ENCODE measurements around the gene CACNA1C.
A peak's percentile ranks its signal among the peaks of the same experiment; 100 is the strongest.

CACNA1C gene

DNA sequence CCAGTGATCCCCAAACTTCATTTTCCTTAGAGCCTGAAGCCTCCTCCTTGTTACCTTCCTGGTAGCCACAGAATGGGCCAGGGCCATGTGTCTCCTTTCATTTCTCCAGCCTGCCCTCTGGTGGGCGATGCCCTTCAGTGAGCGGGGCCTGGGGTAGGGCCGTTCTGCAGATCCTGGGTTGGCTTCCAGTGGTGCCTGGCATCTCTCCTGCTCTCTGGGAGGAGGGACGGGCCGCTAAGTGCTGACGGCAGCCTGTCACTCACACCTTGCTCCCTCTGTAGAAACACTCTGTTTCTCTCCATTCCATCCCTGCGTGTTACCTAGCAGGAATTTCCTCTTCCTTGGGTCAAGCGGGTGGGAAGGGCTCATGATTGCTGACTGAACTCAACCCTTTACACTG, 232.1 kb downstream of the CACNA1C start:
- DNase-seq, result peak; percentile 70

DNA sequence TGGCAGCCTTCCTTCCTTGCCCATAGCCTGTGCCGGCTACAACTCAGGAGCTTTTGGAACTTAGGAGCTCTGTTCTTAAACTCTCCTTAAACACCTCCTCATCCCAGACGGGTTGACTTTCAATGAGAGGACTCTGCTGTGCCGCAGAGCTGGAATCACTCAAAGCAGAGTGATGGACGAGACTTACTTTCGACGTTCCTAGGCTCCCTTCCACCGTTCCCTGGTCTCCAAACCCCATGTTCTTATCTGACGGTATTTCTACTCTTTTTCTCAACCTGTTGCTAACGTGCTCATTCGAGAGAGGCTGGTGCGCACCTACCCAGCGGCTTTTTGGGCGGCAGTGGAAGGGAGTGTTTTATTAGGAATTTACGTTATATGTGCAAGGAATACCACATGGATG, 232.7 kb downstream of the CACNA1C start:
- DNase-seq, result no peak

DNA sequence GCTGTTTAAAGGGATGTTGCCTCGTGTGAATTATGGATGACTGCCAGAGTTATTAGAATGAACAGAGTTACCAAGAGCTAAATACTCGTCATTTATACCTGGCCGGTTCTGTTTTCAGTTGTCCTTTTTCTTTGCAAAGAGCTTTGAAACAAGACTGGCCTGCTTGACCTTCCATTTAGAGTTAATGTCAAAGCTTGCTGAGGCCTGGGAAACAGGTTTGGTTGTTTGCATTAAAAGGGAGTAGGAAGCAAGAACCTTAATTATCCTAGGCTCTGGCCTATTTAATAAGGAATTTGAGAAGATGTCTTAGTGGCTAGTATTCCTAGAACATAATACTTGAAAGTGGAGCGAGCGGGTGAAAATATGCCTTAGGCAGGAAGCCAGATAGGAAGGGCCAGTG, 233.3 kb downstream of the CACNA1C start:
- no peak for DNase-seq

DNA sequence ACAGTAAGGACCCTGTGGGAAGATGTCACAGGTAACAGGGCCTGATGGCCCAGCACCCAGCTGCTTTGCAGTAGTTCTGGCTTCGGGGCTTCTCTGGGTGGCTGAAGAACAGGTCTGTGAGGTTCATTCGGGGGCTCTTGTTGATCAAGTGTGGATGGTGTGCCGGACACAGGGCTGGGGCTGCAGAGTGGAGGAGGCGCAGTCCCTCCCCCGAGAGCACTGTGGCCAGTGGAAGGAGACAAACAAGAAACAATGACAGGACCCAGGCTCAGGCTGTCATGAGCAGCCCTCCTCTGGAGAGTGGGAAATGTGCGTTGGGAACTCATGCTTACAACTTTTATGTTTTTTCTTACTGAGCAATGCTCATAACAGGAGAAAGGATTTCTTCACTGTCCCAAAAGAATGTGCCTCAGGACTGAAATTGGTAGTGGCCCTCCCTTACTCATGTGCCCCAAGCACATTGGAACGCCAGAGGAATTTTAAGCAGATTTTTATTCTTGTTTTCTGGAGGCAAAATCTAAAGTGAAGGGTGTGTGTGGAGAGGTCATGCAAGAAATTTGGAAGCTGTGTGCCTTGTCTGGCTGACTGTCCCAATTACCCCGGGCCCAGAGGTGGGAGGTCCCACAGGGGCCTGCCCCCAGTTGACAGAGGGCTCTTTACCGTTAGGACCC, 233.8 kb downstream of the CACNA1C start:
- no peak for DNase-seq

DNA sequence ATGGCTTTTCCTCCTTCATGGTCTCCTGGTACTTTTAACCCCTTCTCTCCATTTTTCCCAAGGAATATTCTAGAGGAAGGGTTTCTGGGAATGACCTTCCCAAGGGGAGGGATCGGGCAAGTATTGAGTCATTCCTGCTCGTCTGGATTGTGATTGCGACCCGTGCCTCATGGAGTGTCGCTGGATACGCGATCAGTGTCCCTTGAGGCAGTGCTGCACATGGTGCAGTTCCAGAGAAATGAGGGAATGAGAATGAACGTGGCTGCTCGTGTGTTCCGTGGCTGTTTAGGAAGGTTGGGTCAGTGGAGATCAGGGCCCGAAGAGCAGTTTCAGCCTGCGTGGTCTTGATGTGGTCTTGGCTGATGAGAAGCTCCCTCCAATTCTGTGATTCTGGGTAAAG, 234.4 kb downstream of the CACNA1C start:
- DNase-seq, result no peak

DNA sequence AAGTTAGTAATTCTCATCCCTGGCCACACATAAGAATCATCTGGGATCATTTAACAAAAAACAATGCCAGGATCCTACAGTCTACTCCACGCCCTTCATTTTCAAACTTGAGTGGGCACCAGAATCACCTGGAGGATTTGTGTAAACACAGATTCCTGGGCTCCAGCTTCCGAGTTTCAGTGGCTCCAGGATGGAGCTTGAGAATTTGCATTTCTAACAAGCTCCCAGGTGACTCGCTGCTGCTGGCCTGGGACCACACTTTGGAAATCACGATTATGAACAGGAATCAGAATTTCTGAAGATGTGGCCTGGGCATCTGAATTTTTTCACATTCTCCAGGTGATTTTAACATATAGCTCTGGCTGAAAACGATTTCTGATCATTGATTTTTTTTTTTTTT, 234.8 kb downstream of the CACNA1C start:
- DNase-seq, result no peak

DNA sequence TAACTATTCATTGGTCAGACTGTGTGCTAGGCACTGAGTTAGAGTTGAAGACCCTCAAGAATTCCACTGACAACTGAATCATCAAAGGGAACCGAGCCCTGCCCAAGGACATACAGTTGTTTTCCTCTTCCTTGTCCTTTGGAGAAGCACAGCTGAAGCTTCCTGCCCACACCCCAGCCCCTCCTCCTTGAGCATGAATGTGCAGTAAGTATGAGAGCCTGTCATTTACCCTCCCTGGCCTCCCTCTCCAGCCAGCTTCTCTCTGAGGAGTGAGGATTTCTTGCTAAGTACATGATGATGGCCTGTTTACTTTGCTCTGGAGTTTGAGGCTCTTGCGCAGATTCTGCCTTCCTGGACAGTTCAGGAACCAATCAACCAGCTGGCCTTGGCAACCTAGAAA, 235.2 kb downstream of the CACNA1C start:
- no peak for DNase-seq

DNA sequence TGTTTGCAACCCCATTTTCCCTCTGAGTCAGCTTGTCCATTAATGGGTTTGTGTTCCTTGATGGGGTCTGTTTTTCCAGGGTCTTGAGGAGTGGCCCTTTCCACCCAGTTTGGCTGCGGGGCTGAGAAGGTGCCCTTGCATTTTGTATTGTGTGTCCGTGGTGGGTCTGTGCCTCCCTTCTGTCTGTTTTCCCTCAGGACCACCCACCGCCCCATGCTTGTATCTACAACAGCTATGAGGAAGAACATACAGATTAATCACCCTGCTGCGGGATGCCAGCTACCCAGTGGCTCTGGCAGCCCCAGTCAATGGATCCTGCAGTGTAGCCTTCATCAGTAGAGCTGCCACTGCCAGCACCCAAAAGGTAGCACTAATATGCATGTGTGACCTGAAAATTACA, 235.7 kb downstream of the CACNA1C start:
- DNase-seq, result no peak

DNA sequence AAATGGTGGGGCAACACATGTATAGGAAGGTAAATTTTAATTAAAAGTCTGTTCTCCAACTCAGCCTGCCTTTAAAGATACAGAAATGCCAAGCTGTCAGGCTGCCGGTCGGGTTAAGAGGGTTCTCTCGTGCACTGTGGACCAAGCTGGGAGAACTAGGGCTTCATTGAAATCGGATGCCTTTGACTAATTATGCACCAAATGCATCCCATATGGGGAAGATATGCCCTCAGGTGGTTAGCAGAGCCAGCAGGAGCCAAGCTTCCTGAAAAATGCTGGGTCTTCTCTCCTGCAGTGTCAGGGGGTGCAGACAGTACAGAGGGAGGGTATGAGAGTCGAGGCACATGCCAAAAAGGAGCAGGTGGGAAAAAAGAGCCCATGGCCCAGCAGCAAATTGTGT, 236.1 kb downstream of the CACNA1C start:
- no peak for DNase-seq

DNA sequence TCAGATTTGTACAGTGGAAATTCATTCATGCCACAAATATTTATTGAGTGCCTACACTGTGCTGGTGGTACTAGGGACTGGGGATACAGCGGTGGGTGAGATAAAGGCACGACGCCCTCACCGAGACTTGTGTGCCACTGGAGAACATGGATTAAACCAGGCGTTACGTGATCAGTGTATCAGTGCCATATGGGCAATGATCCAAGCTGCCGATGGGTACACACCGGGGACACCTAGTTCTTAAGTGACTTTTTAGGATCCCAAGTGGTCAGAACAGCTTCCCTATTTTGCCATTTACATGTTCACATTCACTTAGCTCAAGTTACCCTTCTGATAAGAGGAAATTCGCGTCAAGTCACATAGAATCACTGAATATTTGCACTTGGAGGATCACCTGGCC, 236.7 kb downstream of the CACNA1C start:
- DNase-seq, result no peak

DNA sequence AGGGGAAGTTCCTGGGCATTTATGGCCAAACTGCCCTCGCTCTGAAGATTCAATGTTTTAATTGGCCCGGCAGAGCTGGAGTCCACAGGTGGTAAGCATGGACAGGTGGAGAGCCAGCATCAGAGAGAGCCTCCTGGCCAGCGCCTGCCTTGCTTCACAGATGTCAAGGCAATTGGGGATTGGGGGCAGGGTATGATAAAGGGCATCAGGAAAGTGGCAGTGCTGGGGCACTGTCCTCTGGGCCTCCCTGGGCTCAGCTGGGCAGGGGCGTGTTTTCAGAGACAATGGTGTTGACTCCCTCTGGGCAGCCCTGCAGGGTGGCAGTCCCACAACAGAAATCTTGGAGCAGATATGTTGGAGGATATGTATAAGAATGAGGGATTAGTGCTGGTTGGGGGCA, 237.3 kb downstream of the CACNA1C start:
- DNase-seq, result no peak

DNA sequence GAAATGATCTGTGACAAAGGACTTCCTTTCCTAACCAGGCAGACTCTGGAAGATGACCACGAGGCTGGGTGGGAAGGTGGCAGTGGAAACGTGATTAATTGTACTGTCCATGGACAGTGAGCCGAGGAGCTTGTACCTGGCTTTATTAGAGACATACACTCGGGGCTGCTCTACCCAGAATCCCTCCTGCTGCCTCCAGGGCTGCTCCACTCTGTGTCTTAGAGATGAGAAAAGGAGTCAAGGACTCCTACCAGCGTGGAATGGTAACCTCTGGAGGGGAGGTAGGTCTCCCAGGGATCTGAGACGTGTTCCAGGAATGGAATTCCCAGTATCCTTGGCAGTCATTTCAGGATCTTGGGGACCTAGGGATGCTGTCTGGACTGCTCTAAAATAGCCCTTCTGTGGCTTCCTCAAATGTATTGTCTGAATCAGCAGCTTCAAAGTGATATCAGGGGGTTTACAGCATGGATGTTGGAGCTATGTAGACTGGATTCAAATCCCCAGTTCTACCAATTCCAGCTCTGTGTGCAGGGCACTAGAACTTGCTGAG, 237.8 kb downstream of the CACNA1C start:
- DNase-seq, result no peak

DNA sequence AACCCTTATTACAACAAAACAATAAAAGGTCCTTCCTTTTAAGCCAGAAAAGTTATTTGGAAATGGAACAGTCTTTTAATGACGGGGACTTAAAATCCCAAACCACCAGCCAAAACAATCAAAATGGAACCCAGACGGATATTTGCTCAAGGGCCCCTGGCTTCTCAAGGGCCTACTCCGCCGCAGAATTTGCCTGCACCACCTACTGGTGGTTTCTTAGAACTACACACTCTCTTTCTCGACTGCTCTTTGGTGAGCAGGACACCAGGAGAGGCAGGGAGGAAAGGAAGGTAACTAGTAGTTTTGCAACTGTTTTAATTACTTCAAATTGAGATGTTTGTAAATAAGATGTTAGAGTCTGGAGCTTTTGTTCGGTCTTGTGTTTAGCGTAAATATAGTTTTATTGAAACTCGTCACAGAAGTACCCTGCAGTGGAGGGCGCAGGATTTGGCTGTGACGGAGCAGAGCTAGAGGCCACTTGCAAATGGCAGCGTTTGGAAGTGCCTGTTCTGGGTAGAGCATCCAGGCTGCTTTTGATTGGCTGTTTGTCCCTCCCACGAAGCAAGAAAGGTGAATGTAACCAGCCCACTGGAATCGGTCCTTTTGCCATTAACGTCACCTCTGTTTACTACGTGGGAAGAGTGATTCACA, 238.5 kb downstream of the CACNA1C start:
- DNase-seq, result peak; percentile 83

DNA sequence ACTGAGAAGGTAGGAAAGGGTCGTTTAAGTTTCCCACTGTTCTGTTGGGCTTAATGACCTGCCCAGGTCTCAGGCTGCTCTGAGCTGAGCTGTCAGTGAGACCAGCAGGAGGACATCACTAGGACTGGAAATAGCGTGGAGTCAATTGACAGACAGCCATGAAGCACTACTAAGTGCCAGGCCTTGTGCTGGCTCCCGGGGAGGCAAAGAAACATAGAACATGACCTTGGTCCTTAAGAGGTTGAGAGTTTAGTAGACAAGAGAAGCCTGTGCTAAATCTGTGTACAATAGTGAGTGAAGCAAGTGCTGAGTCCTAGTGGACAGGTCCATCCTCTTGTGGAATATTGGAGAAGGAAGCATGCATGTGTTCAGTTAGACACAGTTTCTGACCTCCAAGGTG, 239.2 kb downstream of the CACNA1C start:
- no peak for DNase-seq

DNA sequence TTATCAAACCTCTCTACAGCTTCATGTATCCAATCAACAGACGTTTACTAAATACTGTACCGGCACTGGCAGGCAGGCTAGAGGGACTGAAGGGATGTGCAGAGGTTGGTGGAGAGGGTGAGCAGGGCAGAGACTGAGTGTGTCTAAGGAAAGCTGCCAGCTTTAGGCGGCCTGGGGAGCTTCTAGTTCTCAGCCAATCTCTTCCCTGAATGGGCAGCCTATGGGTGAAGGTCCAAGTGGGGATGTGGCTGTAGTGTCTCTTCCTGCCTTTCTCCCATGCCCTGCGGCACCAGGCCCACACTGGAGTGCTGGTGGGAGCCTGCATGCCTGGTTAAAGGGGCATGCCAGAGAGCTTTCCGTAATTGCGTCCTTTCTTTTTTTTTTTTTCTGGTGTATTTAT, 239.8 kb downstream of the CACNA1C start:
- no peak for DNase-seq

DNA sequence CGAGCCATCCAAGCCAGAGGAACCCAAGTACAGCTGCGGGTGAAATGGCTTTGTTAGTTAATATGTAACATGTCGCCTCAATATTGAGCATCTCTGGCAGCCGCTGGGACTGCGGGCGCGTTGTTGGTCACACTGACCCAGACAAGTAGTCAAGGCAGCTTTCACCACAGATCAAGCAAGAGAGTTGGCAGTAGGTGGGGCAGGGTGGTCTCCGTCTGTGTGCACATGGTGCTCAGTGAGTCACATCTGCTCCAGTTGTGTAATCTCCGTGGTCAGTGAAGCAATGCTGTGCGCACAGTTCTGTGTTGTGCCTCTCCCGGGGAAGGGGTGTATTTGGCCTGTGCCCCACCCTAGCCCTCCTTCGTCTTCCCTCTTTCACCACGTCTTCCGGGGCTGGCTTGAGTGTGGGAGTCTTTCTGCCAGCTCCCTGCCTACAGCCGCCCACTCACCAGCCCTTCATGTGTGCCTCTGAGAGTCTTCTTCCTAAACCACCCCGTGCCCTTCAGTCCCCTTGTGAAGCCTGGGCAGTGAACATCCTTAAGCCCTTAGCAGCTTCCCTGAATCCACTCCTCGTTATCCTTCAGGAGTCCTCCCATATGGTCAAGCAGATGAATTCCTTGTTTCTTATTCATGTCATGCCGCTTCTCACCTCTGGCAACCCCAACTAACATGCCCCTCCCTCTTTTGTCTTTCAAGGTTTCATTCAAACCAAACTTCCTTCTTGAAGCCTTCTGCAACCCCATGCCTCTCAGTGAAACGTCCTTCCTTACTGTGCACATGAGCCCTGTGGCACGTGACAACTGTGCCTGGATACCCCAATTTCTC, 242.1 kb downstream of the CACNA1C start:
- DNase-seq, result no peak

DNA sequence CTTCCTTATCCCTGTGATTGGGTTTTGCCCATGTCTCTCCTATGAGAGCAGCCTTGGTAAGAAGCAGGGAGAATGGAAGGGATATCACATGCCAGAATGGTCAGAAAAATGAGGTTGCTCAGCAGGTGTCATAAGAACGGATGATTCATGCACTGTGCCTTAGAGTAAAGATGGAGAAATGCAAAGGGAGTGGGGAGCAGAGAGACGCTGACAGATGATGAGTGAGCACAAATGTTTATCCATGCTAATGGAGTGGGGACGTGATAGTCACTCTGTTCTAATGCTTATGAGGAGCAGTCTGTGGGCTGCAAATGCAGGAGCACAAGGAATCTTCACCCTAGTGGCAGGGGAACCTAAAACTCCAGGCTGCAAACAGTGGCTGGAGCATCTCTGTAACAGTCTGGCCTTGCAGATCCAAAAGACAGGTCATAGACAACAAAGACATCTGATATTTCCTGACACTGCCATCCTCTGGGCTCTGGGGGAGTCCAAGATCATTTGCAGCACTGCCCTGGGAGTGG, 243.2 kb downstream of the CACNA1C start:
- DNase-seq, result no peak

DNA sequence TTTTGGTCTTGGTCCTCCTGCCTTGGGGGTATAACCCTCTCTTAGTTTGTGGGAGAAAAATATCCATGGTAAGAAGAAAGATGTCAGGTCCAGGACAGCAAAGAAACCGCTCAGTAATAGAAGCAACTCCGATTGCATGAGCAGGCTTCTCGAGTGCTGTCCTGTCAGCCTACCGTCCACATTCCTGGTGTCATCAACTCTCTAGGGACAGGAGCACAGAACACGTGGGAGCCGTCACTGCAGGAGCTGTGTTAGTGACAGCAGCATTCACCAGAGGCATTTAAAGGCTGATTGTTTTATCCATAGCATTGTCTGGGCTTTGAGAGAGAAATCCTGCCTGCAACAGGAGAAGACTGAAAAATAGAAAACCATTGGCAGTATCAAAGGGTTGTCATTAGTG, 244.2 kb downstream of the CACNA1C start:
- DNase-seq, result no peak

DNA sequence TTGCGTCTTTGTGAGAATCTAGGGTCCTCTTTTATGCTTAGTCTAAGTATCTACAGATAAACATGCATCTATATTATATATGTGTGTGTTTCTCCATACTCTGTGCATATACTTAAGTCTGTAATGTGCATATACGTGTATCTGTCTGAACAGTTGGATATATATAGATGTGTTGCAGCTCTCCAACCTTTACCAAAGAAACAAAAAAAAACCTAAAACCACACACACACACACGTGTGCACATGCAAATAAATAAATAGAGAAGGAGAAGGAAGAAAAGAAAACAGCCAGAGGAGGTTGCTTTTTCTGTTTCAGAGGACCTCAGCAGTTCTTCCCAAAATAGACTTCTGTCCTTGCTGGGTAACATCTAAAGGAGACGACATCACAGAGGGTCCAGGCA, 244.9 kb downstream of the CACNA1C start:
- DNase-seq, result no peak

DNA sequence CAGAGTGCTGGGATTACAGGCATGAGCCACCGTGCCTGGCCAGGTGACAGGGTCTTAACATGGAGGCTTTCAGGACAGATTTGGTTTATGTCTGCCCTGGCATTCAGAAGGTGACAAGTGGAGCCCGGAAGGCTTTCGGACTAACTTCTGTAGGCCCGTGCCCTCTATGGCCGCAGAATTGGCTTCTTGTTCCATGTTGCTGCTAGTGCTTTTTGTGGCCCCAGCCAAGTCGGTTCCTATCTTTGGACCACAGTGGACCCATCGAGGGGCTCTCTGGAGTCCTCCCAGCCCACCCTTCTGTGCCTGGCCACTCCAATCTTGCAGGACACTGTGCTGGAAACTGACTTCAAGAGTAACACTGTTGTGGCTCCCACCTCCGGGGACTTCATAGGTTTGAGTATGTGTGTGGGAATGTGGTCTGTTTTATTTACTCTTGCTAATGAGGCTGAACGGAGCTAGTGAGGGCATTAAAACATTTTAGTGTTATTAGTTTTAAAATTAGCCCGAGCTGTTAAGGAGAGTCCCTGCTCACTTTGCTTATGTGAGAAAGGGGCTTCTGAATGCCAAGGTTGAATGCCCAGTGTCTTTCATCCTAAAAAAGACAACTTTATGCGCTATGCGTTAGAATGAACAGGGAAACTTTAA, 245.9 kb downstream of the CACNA1C start:
- DNase-seq, result no peak

DNA sequence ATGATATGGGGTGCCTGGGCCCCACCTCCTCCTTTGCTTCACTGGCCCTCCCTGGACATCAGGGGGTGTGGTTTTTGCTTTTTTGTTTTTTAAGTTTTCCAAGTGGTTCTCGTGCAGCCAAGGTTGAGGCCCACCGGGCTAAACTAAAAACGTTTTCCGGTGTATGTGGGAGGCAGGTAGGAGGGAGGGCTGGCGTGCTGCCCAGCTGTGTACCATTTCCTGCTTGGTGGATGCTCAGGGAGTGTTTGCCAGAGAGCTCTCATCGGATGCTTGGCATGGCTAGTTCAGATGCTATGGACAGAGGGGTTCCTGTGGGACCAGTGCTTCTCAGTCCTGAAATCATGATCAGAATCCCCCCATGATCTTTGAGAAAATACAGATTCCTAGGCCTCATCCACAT, 246.4 kb downstream of the CACNA1C start:
- DNase-seq, result peak; percentile 15

DNA sequence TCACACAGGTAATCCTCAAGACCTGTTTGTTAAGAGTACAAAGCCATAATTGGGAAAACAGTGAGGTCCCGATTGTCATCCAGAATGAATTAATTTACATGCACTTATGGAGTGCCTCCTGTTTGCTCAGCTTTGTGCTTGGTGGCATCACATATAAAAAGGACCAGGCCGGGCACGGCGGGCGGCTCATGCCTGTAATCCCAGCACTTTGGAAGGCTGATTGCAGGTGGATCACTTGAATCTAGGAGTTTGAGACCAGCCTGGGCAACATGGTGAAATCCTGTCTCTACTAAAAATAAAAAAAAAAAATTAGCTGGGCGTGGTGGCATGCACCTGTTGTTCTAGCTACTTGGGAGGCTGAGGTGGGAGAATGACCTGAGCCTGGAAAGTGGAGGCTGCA, 247.4 kb downstream of the CACNA1C start:
- DNase-seq, result no peak

DNA sequence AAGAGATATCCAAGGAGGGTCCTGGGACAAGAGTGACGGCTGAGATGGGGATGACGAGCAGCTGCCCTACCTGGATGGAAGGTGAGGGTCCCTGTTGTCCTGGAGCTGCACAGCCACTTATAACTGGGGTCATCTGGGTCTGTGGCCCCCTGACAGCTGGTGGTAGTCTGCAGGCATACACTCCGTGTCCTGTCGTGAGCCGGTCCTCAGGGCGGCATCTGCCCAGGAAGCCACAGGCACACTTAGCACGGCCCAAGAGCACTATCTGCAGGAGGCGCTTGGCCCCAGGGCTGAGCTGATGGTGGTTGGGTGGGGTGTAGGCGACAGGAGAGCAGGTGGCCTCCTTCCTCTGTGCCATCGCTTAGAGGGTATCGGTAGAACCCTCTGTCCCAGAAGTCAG, 248.1 kb downstream of the CACNA1C start:
- DNase-seq, result no peak
